BLaER1 (cell line): ENCODE data around the gene RERG.

Experiments used
- H3K27ac ChIP-seq: shearing (Covaris generic); formaldehyde crosslinking; 2 replicates; pipeline ENCODE4 v1.8.1; 2022
- H3K27me3 ChIP-seq: shearing (Covaris generic); formaldehyde crosslinking; 2 replicates; pipeline ENCODE4 v1.8.1; 2022
- H3K36me3 ChIP-seq: shearing (Covaris generic); formaldehyde crosslinking; 2 replicates; pipeline ENCODE4 v1.8.1; 2022
- H3K4me1 ChIP-seq: shearing (Covaris generic); formaldehyde crosslinking; 2 replicates; pipeline ENCODE4 v1.8.1; 2022
- H3K4me2 ChIP-seq: shearing (Covaris generic); formaldehyde crosslinking; 2 replicates; pipeline ENCODE4 v1.8.1; 2022
- H3K4me3 ChIP-seq: shearing (Covaris generic); formaldehyde crosslinking; 2 replicates; pipeline ENCODE4 v1.8.1; 2022
- H3K9ac ChIP-seq: shearing (Covaris generic); formaldehyde crosslinking; 2 replicates; pipeline ENCODE4 v1.8.1; 2022
- H3K9me3 ChIP-seq: shearing (Covaris generic); formaldehyde crosslinking; 2 replicates; pipeline ENCODE4 v1.8.1; 2022
- H4K20me1 ChIP-seq: shearing (Covaris generic); formaldehyde crosslinking; 2 replicates; pipeline ENCODE4 v1.8.1; 2022
- Cebpa-rat ChIP-seq: shearing (Covaris generic); IDR thresholded peaks from 2 replicates; pipeline ENCODE4 v1.8.1; 2022

The RERG gene

DNA sequence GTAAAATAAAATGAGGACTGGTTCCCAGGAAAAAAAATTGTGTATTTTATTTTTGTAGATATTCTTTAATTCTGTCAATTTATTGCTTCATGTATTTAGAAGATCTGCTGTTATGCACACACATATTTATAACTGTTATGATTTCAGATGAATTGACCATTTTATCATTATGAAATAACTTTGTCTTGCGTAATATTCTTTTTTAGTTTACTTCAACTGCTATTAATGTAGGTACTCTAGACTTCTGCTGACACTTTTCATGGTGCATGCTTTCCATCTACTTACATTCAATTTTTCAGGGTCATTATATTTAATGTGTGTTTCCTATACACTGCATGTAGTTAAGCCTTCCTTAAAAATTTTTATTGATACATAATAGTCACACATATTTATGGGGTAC lies 162.1 kb downstream of the RERG start:
- Histone ChIP-seq H3K27me3 (no peaks in the 10 kb centered on the region), H3K9ac (no peak overlapping the region), H3K4me3 (no peak overlapping the region), H3K36me3 (no peaks in the 10 kb centered on the region), H4K20me1 (no peaks in the 10 kb centered on the region), H3K27ac (no peak overlapping the region), H3K4me2 (no peak overlapping the region), H3K4me1 (no peaks in the 10 kb centered on the region), H3K9me3 (no peaks in the 10 kb centered on the region)
- no peak for TF ChIP-seq Cebpa-rat
